Kidney epithelial cell (primary cell): Measurements from ENCODE around the gene DGKD. TPM values are rescaled to one million over a fixed set of nuclear protein-coding genes. Genes with fewer than 3 reads are reported as not detected.

Experiments
- DNase-seq: peaks from one replicate; pipeline ENCODE4 v3.0.0-alpha.2; 2010; ENCODE audit warnings: low read depth
- H3K27me3 ChIP-seq: 2 replicates; pipeline ENCODE4 v1.6.0; 2011; ENCODE audit warnings: low read length; ENCODE audit not compliant: control insufficient read depth, insufficient read depth
- H3K36me3 ChIP-seq: 2 replicates; pipeline ENCODE4 v1.5.1; 2011; ENCODE audit warnings: low read length; ENCODE audit not compliant: control insufficient read depth, insufficient read depth
- H3K4me3 ChIP-seq: 2 replicates; pipeline ENCODE4 v1.5.1; 2011; ENCODE audit warnings: low read depth, mild to moderate bottlenecking, control low read depth, low read length
- total RNA-seq: library from RNA; depleted of rRNA; stranded (reverse); fragments of >200 nt; gene quantifications from 2 replicates; pipeline ENCODE4 v1.2.3, GENCODE V29; 2015
- TF ChIP-seq, protein P1 (sequence below): IDR thresholded peaks from 2 replicates; pipeline ENCODE4 v1.5.1; 2011; ENCODE audit warnings: mild to moderate bottlenecking, moderate library complexity, low read length, control low read depth, inconsistent platforms; ENCODE audit not compliant: insufficient read depth, poor library complexity, severe bottlenecking

Gene DGKD
- total RNA-seq, 1 donor from 2014 or later: 16.0 TPM

DNA sequence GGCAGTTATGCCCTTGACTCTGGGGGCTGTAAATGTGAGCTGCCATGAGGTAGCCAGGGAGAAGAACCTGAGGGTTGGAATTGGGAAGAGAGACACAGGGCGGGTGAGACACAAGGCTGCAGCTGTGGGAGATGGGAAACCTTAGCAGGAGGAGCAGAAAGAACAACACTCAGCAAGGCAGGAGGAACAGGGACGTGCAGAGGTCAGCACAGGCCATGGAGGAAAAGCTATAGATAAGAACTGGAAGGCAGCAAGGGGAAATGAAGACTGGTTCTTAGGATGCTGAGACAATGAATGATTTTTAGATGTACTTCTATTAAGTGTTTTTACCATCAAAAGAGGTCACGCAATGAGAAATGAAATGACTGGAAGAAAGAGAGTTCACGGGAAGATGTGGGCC, 132.1 kb downstream of the DGKD start:
- H3K36me3 ChIP-seq: peaks cover 5% of the 10 kb centered on the region
- no peak for DNase-seq
- TF ChIP-seq, protein P1, sequence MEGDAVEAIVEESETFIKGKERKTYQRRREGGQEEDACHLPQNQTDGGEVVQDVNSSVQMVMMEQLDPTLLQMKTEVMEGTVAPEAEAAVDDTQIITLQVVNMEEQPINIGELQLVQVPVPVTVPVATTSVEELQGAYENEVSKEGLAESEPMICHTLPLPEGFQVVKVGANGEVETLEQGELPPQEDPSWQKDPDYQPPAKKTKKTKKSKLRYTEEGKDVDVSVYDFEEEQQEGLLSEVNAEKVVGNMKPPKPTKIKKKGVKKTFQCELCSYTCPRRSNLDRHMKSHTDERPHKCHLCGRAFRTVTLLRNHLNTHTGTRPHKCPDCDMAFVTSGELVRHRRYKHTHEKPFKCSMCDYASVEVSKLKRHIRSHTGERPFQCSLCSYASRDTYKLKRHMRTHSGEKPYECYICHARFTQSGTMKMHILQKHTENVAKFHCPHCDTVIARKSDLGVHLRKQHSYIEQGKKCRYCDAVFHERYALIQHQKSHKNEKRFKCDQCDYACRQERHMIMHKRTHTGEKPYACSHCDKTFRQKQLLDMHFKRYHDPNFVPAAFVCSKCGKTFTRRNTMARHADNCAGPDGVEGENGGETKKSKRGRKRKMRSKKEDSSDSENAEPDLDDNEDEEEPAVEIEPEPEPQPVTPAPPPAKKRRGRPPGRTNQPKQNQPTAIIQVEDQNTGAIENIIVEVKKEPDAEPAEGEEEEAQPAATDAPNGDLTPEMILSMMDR: no peak
- no peak overlapping the region for H3K4me3 ChIP-seq
- no peaks in the 10 kb centered on the region for H3K27me3 ChIP-seq

DNA sequence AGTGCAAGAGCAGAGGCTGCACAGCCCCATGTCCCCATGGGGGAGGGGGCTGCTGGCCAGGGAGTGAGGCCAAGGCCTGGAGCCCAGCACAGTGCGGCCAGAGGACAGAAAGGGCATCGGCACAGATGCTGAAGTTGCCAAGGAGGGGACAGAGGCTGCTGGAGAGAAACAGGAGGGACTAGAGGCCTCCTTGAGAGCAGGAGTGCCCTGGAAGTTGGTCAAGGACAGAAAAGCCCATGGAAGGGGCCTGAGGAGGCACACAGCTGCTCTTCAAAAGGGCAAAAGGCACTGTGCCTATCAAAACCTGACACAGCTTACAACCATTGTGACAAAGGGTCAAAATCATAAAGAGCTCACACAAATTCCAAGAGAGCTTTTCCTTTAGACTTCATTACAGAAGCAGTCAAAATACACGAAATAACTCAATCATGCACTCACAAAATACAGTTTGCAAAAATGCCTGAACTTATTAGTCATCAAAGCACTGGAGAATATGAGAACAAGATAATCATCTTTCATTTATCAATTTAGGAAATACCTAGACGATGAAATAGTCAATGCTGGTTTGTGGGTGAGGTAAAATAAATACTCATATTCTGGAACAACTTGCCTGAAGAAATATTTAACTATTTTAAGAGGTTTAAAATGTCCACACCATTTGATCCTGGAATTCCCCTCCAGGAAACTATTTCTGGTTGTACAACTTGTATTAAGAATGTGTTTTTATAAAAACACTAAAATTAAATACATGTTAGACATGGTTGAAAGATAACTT, 132.7 kb downstream of the DGKD start:
- DNase-seq: peak; percentile 61
- Histone ChIP-seq H3K27me3 (no peaks in the 10 kb centered on the region), H3K36me3 (peaks cover 3% of the 10 kb centered on the region), H3K4me3 (no peak overlapping the region)
- TF ChIP-seq, protein P1: no peak

DNA sequence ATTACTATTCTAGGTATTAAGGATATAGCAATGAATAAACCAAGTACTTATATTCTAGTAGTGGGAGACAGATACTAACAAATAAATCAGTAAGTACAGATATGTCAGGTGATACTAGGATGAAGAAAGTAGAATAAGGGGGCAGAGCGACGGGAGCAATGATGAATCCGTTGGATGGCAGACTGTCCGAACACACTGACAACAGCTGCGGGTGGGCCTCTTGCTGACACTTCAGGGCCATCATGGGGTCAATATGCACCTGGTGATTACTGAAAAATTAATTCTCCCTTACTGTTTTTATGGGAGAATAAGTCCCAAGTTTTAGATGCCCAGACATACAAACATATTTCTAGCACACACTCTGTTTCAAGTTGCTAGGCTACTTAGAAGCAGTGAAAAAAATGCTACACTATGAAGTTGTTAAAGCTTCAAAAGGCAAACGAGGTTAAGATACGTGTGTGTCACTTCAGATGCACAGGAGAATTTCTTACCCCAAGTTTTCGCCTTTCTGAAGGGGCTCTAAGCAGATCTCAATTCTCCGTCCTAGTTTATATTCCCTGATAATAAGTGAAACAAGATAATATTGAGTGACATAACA, 133.6 kb downstream of the DGKD start:
- TF ChIP-seq, protein P1: no peak
- DNase-seq: no peak
- H3K27me3 ChIP-seq: no peaks in the 10 kb centered on the region
- no peak overlapping the region for H3K4me3 ChIP-seq
- H3K36me3 ChIP-seq: peaks cover 2% of the 10 kb centered on the region

DNA sequence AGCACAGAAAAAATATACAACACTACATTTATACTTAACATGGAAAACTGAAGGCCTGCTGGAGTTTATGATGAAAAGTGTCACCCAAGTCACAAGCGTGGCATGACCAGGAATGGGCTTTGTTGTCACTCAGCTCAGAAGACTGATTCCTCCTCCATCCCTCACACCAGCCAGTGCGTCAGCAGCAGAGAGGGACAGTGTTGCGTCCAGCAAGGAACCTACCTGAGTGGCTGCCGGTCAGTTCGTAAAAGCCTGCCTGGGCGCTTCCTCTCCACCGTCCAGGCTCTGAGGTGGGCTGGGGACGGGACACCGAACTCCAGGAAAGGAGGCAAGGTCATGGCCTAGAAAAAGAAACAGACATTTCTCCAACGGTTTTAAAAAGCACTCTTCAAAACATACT, 134.8 kb downstream of the DGKD start:
- Histone ChIP-seq H3K36me3 (peaks cover 2% of the 10 kb centered on the region), H3K27me3 (no peaks in the 10 kb centered on the region), H3K4me3 (no peak overlapping the region)
- TF ChIP-seq, protein P1: no peak
- DNase-seq: no peak

DNA sequence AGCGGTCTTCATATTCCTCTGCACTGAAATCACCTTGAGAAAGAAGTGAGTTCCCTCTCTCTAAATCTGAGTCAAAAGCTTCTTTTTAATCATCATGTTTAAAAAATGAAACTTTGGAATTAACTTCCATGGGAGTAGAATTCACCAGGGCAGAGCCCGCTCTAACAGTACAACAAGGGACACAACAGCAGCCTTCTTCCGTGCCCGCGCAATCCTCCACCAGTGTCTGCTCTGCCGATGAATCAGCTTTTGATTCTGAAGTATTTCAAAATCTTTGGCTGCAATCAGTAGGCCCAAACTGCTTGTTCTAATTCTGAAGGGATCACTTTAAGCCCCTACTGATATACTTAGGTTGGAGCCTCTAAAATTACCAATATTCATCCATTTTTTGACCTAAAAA, 135.4 kb downstream of the DGKD start:
- H3K4me3 ChIP-seq: no peak overlapping the region
- no peak for DNase-seq
- TF ChIP-seq, protein P1: no peak
- peaks cover 2% of the 10 kb centered on the region for H3K36me3 ChIP-seq
- H3K27me3 ChIP-seq: no peaks in the 10 kb centered on the region
